ENCODE measurements around the gene TRIM51. TPM values are rescaled to one million over a fixed set of nuclear protein-coding genes. Genes with fewer than 3 reads are reported as not detected.

TRIM51 gene
- total RNA-seq, 1 experiment from 2014 or later: not detected

- Histone ChIP-seq H3K4me2 (ENCODE audit: low read length) (no peak within 1 kb of the TSS), H2AFZ (ENCODE audit: low read depth, low read length, poor library complexity, severe bottlenecking) (no peak within 1 kb of the TSS), H4K20me1 (ENCODE audit: insufficient read depth) (no peaks in the 10 kb centered on the region), H3K79me2 (ENCODE audit: insufficient read depth, low read length) (no peaks in the 10 kb centered on the region), H3K4me1 (ENCODE audit: control insufficient read depth in 1 of 2, insufficient read depth in 2 of 2, low read length in 2 of 2) (no peaks in the 10 kb centered on the region), H3K36me3 (ENCODE audit: control insufficient read depth in 1 of 2, insufficient read depth in 2 of 2, low read length in 2 of 2) (no peaks in the 10 kb centered on the region), H3K4me3 (replicated peaks in 1 of 2; ENCODE audit: low read depth in 1 of 2, low read length in 2 of 2) (no peak within 1 kb of the TSS), H3K9ac (ENCODE audit: low read length) (no peak within 1 kb of the TSS), H3K27me3 (ENCODE audit: insufficient read depth, low read length) (no peaks in the 10 kb centered on the region), H3K9me2 (ENCODE audit: insufficient read depth) (no peaks in the 10 kb centered on the region), H3K9me3 (ENCODE audit: control insufficient read depth in 1 of 2, insufficient read depth in 1 of 2, low read depth in 1 of 2, low read length in 2 of 2) (peaks cover 10 to 18% of the 10 kb centered on the region in 2 experiments; a peak in 2 of 4 replicates), H3K27ac (ENCODE audit: low read depth, low read length) (no peak within 1 kb of the TSS)
- intact Hi-C loops (cut with micrococcal nuclease): no loop called here
- ATAC-seq: no peak
- TF ChIP-seq EZH2 (IDR thresholded peaks at IDR 0.05) (no peak), TCF7L2 (IDR thresholded peaks at IDR 0.05; ENCODE audit: borderline replicate concordance, extremely low read depth, insufficient read depth, insufficient read length) (no peak), EGR1 (IDR thresholded peaks at IDR 0.05; ENCODE audit: low read depth) (no peak), CBX3 (IDR thresholded peaks at IDR 0.05; ENCODE audit: low read depth) (no peak), CTCF (IDR thresholded peaks at IDR 0.05 in 2 of 3, conservative IDR thresholded peaks at IDR 0.05 in 1 of 3; ENCODE audit: borderline replicate concordance in 1 of 3, insufficient read depth in 1 of 3, low read depth in 2 of 3, low read length in 2 of 3) (no peak), POLR2A (IDR thresholded peaks at IDR 0.05; ENCODE audit: borderline replicate concordance, extremely low read depth, insufficient read depth, insufficient read length) (no peak), ZBTB33 (IDR thresholded peaks at IDR 0.05; ENCODE audit: extremely low read depth, insufficient replicate concordance, low read length) (no peak), EZH2phosphoT487 (IDR thresholded peaks at IDR 0.05; ENCODE audit: borderline replicate concordance) (no peak)
- ChIA-PET POLR2A (no interaction called here), CTCF (no interaction called here), RAD21 (ENCODE audit: low non-redundant PET in 1 of 2, low total read pairs in 2 of 2, uncharacterized antibody in 2 of 2, unreplicated experiment in 2 of 2) (no interaction called here)
- DNase-seq (ENCODE audit: low read depth, low spot score): no peak
- no TSS peak for BruUV-seq (replicated peaks)
Observed at GRCh38 chr11:55914482-55914881, 31.4 kb downstream of the TRIM51 start, which contains the start of gene OR5W2. Gene OR5W2, minus strand, starts transcription at chr11:55914582. Its CDS starts 0 bp downstream, at chr11:55914582.

Measured in HCT116 (cell line).